Mucosa of stomach (tissue), 1 donor: Measurements from ENCODE around the gene VEGFB.

Source experiments
- H3K27me3 ChIP-seq: one replicate; pipeline ENCODE4 v1.7.0; 2013; ENCODE audit warnings: mild to moderate bottlenecking, low read length; ENCODE audit not compliant: control insufficient read depth, insufficient read depth
- H3K36me3 ChIP-seq: one replicate; pipeline ENCODE4 v1.7.0; 2013; ENCODE audit warnings: low read length; ENCODE audit not compliant: control insufficient read depth, insufficient read depth
- H3K4me1 ChIP-seq: one replicate; pipeline ENCODE4 v1.7.0; 2013; ENCODE audit warnings: mild to moderate bottlenecking, low read length; ENCODE audit not compliant: control insufficient read depth, insufficient read depth
- H3K4me3 ChIP-seq: one replicate; pipeline ENCODE4 v1.7.0; 2013; ENCODE audit warnings: low read length
- H3K9ac ChIP-seq: one replicate; pipeline ENCODE4 v1.7.0; 2013; ENCODE audit warnings: mild to moderate bottlenecking, low read length, moderate library complexity
- H3K9me3 ChIP-seq: one replicate; pipeline ENCODE4 v1.7.0; 2013; ENCODE audit warnings: mild to moderate bottlenecking, low read length, moderate library complexity; ENCODE audit not compliant: control insufficient read depth
- donor health status: Pancreatic carcinoma.

Gene VEGFB

DNA sequence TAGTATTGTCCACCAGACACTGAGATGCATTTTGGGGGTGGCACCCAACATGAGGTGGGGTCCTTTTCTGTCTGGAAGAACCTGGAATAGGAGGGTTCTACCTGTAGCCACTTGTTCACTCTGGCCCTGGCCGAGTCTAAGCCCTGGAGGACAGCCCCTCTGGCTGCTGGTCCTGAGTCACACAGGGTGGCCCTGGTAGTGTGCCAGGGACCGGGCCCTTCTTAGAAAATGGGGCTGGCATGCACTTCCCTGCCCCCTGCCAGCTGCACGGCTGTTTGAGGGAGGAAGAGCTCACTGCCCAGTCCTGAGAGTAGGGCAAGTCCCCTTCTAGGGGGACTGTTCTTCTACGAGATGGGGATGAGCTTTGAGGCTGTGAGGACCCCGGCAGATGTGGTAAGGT, 19.1 kb downstream of the VEGFB start:
- Histone ChIP-seq H3K36me3 (peaks cover 16% of the 10 kb centered on the region), H3K4me1 (peaks cover 29% of the 10 kb centered on the region), H3K4me3 (no peak overlapping the region), H3K9me3 (no peaks in the 10 kb centered on the region), H3K9ac (peak overlapping the region; percentile 72), H3K27me3 (peaks cover 5% of the 10 kb centered on the region)

DNA sequence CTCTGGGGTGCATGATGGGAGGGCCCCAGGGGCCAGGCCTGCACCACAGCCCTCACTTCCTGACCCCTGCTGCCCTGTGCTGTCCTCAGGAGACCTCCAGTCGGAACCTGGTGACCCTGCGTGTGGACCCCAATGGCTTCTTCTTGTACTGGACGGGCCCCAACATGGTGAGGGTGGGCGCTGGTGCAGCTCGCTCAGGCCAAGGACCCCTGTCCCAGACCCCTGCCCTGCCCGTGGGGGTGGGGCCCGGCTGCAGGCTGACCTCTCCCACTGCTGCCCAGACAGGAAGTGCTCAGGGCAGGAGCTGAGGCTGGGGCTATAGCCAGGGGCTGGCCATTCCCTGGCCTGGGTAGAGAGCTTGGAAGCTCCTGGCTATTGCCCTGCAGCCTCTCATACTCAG, 19.9 kb downstream of the VEGFB start:
- H3K9me3 ChIP-seq, result no peaks in the 10 kb centered on the region
- peaks cover 16% of the 10 kb centered on the region for H3K36me3 ChIP-seq
- peaks cover 5% of the 10 kb centered on the region for H3K27me3 ChIP-seq
- peaks cover 29% of the 10 kb centered on the region for H3K4me1 ChIP-seq
- no peak overlapping the region for H3K4me3 ChIP-seq
- no peak overlapping the region for H3K9ac ChIP-seq

DNA sequence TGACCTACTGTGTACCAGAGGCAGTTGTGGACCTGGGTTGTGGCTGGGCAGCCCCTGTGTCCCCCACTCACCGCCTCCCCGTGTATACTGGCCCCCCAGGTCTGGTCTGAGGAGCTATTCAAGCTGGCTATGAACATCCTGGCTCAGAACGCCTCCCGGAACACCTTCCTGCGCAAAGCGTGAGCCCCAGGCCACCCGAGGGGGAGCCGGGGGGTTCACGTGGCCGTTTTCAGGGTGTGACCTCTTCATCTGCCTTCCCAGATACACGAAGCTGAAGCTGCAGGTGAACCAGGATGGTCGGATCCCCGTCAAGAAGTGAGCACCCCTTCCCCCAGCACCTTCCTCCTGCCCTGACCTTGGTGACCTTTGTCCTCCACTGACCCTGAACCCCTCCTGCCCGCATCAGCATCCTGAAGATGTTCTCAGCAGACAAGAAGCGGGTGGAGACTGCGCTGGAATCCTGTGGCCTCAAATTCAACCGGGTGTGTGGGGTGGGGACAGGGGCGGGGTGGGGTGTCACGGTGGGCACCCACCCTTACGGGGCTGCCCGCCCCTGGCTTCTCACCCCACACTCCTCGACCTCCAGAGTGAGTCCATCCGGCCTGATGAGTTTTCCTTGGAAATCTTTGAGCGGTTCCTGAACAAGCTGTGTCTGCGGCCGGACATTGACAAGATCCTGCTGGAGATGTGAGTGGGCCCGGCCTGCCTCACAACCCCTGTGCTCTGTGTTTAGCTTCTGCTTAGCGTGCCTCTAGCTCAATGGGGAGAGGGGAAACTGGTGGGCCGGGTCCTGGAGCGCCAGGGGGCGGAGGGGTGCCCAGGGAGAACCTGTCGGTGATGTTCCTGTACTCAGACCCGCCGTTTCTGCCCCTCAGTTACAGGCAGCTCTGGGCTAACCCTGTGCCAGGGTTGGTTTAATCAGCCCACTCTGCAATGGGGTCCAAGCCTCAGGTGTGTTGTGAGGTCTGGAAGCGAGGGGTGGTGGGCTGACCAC, 21.0 kb downstream of the VEGFB start:
- Histone ChIP-seq H3K9ac (no peak overlapping the region), H3K4me3 (no peak overlapping the region), H3K9me3 (no peaks in the 10 kb centered on the region), H3K27me3 (peaks cover 5% of the 10 kb centered on the region), H3K36me3 (peaks cover 21% of the 10 kb centered on the region), H3K4me1 (peaks cover 28% of the 10 kb centered on the region)

DNA sequence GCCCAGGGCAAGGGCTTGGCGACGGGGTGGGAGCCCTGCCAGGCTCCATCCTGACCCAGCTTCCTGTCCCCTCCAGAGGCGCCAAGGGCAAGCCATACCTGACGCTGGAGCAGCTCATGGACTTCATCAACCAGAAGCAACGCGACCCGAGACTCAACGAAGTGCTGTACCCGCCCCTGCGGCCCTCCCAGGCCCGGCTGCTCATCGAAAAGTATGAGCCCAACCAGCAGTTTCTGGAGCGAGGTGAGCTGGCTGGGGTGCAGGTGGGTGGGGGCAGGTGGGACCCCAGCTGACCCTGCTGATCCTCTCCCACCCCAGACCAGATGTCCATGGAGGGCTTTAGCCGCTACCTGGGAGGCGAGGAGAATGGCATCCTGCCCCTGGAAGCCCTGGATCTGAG, 21.9 kb downstream of the VEGFB start:
- Histone ChIP-seq H3K4me3 (no peak overlapping the region), H3K9ac (no peak overlapping the region), H3K9me3 (no peaks in the 10 kb centered on the region), H3K4me1 (peaks cover 21% of the 10 kb centered on the region), H3K27me3 (no peaks in the 10 kb centered on the region), H3K36me3 (peaks cover 21% of the 10 kb centered on the region)

DNA sequence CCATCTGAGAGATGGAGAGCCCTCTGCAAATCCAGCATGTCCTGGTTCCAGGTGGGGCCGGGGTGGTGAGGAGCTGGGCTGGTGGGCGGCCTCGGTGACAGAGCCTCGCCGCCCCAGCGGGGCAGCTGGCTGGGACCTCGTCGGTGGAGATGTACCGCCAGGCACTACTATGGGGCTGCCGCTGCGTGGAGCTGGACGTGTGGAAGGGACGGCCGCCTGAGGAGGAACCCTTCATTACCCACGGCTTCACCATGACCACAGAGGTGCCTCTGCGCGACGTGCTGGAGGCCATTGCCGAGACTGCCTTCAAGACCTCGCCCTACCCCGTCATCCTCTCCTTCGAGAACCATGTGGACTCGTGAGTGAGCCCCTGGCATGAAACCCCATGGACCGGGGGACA, 24.0 kb downstream of the VEGFB start:
- Histone ChIP-seq H3K9ac (no peak overlapping the region), H3K4me3 (no peak overlapping the region), H3K27me3 (no peaks in the 10 kb centered on the region), H3K4me1 (peaks cover 6% of the 10 kb centered on the region), H3K36me3 (peaks cover 28% of the 10 kb centered on the region), H3K9me3 (no peaks in the 10 kb centered on the region)

DNA sequence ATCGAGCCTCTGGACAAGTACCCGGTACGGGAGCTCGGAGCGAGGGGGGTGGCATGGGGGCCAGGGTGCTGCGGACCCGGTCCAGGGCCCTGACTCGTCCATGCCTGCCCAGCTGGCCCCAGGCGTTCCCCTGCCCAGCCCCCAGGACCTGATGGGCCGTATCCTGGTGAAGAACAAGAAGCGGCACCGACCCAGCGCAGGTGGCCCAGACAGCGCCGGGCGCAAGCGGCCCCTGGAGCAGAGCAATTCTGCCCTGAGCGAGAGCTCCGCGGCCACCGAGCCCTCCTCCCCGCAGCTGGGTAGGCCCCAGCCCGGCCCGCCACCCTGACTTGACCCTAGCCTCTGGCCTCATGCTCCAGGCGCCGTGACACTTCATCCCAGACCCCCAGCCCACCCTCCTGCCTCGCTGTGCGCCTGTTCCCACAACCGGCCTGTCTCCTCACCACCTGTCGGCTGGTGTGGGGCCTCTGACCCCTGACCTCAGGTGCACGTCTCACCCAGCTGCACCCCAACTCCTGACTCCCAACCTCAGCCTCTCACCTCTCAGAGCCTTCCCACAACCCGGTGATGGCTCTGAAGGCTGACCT, 24.7 kb downstream of the VEGFB start:
- Histone ChIP-seq H3K9me3 (no peaks in the 10 kb centered on the region), H3K27me3 (no peaks in the 10 kb centered on the region), H3K36me3 (peaks cover 33% of the 10 kb centered on the region), H3K4me3 (no peak overlapping the region), H3K9ac (no peak overlapping the region), H3K4me1 (no peaks in the 10 kb centered on the region)

DNA sequence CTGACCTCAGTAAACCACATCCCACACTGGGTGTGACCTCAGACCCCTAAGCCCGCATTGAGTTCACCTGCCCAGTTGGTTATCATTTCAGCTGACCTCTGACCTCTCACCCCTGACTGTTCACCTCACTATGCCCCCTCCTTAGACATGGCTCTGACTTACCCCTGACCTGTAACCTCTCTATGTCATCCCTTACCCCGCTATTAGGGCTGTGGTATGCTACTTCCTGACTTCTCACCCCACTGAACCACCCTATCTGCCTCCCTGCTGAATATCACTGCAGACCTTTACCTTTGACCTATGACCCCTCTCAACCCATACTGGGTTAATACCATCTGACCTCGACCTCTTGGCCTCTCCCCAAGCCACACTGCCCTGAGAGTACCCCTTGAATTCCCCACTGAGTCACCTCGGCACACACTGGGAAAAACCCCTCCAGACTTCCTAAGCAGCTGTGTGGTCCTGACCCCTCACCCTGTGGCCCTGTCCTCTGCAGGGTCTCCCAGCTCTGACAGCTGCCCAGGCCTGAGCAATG, 25.2 kb downstream of the VEGFB start:
- H3K4me1 ChIP-seq, result no peaks in the 10 kb centered on the region
- peaks cover 32% of the 10 kb centered on the region for H3K36me3 ChIP-seq
- no peak overlapping the region for H3K4me3 ChIP-seq
- no peaks in the 10 kb centered on the region for H3K9me3 ChIP-seq
- no peaks in the 10 kb centered on the region for H3K27me3 ChIP-seq
- no peak overlapping the region for H3K9ac ChIP-seq

DNA sequence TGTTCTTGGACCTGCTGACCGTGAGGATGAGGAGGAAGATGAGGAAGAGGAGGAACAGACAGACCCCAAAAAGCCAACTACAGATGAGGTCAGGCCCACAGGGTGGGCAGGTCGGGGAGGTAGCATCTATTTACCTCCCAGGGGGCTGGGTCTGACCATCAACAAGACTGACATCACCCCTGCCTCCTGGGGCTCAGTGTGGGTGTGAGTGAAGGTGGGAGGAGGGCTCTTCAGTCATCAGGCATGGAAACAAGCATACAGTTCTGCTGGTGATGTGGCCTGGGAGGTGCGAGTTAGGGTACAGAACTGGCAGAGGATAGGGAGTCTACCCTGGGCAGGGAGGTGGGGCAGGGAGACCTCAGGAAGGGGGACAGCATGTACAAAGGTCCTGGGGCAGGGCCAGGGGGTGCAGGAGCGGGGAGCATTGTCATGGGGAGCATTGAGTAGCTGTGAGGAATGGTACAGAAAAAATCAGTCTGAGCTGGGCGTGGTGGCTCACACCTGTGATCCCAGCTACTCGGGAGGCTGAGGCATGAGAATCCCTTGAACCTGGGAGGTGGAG, 25.8 kb downstream of the VEGFB start:
- no peaks in the 10 kb centered on the region for H3K9me3 ChIP-seq
- H3K27me3 ChIP-seq, result no peaks in the 10 kb centered on the region
- H3K36me3 ChIP-seq, result peaks cover 26% of the 10 kb centered on the region
- H3K4me1 ChIP-seq, result no peaks in the 10 kb centered on the region
- no peak overlapping the region for H3K9ac ChIP-seq
- H3K4me3 ChIP-seq, result no peak overlapping the region

DNA sequence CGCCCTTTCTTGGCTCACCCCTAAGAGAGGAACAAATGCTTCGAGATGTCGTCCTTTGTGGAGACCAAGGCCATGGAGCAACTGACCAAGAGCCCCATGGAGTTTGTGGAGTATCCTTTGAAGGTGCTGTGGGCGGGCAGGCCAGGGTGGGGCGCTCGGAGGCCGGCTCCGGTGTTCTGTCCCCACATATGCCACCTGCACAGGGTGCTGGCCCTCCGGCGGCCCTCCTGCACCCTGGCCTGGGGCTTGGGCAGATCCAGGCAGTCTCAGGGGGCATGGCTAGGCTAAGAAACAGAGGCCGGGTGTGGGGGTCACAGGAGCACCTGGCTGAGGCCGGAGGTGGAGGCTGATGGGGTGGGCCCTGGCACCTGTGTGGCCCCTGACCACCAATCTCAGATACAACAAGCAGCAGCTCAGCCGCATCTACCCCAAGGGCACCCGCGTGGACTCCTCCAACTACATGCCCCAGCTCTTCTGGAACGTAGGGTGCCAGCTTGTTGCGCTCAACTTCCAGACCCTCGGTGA, 27.2 kb downstream of the VEGFB start:
- H3K9me3 ChIP-seq, result no peaks in the 10 kb centered on the region
- H3K36me3 ChIP-seq, result peaks cover 17% of the 10 kb centered on the region
- no peaks in the 10 kb centered on the region for H3K27me3 ChIP-seq
- H3K9ac ChIP-seq, result no peak overlapping the region
- H3K4me3 ChIP-seq, result no peak overlapping the region
- no peaks in the 10 kb centered on the region for H3K4me1 ChIP-seq

DNA sequence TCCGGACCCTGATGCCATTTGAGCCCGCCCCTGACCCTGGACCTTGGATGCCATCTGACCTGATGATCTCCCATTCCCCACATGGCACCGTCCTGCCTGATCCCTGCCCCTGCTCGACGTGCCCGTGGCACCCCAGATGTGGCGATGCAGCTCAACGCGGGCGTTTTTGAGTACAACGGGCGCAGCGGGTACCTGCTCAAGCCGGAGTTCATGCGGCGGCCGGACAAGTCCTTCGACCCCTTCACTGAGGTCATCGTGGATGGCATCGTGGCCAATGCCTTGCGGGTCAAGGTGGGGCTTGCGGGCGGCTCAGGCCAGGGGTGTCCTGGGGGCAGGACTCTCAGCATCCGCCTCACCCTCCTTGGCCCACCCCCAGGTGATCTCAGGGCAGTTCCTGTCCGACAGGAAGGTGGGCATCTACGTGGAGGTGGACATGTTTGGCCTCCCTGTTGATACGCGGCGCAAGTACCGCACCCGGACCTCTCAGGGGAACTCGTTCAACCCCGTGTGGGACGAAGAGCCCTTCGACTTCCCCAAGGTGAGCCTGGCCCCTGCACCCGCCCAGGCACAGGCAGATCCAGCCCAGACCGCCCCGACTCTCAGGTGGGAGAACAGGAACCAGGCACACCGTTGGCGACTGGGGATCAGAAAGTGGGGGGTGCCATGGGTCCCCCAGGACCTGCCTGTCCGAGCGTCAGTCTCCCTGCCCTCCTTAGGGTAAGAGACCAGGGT, 28.1 kb downstream of the VEGFB start:
- no peaks in the 10 kb centered on the region for H3K27me3 ChIP-seq
- peaks cover 6% of the 10 kb centered on the region for H3K4me1 ChIP-seq
- no peak overlapping the region for H3K9ac ChIP-seq
- H3K4me3 ChIP-seq, result no peak overlapping the region
- H3K36me3 ChIP-seq, result peaks cover 17% of the 10 kb centered on the region
- H3K9me3 ChIP-seq, result no peaks in the 10 kb centered on the region

DNA sequence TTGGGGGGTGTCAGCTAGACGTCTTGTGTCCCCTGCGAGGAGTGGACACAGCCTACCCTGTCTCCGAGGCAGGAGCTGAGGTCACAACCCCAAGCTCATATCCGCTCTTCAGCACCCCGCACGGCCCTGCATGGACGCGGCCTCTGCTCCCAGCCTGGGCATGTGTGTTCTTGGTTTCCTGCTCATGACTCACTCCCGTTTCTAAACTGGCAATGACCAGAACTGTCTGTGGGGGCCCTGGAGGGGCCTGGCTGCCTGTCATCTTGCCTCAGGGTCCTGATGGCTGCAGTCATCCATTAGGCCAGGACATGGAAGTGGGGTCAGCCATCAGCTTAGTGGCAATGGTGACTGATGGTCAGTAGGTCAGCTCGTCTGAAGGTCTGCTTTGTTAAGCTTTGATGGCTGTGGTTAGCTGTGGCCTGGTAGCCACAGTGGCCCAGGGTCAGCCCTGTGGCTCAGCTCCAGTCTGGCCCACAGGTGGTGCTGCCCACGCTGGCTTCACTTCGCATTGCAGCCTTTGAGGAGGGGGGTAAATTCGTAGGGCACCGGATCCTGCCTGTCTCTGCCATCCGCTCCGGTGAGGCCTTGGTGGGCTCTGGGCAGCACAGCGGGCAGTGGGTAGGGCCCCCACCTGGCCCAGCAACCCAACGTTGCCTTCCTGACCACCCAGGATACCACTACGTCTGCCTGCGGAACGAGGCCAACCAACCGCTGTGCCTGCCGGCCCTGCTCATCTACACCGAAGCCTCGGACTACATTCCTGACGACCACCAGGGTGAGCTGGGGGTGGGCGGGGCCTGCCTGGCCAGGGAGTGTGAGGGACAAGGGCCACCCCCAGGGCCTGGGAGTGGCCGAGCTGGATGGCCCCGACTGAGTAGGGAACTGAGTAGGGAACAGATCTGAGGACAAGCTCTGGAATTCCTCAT, 28.9 kb downstream of the VEGFB start:
- Histone ChIP-seq H3K36me3 (peaks cover 17% of the 10 kb centered on the region), H3K9me3 (no peaks in the 10 kb centered on the region), H3K4me3 (no peak overlapping the region), H3K9ac (no peak overlapping the region), H3K27me3 (no peaks in the 10 kb centered on the region), H3K4me1 (peaks cover 14% of the 10 kb centered on the region)
